ENCODE data around the gene ERICH6.

DNA sequence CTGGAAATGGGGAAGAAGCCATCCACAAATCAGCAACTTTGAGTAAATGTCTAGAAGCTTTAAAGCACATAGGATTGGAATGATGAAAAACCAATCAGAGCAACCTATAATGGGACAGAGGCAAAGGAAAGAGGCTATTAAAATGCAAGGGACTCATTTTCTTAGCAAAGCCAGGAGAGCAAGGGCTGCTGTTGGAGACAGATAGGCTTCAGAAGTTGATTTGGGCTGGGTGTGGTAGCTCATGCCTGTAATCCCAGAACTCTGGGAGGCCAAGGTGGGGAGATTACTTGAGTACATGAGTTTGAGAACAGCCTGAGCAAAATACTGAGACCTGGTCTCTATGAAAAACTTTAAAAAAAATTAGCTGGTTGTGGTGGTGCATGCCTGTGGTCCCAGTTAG, 16.1 kb downstream of the ERICH6 start:
- TF ChIP-seq MEF2B (IDR thresholded peaks at IDR 0.05; ENCODE audit: partially characterized antibody, poor library complexity, severe bottlenecking) (no peak), CBFB (IDR thresholded peaks at IDR 0.05; ENCODE audit: low read depth) (no peak), MYC (IDR thresholded peaks at IDR 0.05; ENCODE audit: insufficient read depth, insufficient read length, insufficient replicate concordance, low read length, severe bottlenecking) (no peak)
- TF ChIP-seq, protein P1, sequence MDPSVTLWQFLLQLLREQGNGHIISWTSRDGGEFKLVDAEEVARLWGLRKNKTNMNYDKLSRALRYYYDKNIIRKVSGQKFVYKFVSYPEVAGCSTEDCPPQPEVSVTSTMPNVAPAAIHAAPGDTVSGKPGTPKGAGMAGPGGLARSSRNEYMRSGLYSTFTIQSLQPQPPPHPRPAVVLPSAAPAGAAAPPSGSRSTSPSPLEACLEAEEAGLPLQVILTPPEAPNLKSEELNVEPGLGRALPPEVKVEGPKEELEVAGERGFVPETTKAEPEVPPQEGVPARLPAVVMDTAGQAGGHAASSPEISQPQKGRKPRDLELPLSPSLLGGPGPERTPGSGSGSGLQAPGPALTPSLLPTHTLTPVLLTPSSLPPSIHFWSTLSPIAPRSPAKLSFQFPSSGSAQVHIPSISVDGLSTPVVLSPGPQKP (IDR thresholded peaks at IDR 0.05; ENCODE audit: low read depth, low read length), result no peak
- TF ChIP-seq, protein P2, sequence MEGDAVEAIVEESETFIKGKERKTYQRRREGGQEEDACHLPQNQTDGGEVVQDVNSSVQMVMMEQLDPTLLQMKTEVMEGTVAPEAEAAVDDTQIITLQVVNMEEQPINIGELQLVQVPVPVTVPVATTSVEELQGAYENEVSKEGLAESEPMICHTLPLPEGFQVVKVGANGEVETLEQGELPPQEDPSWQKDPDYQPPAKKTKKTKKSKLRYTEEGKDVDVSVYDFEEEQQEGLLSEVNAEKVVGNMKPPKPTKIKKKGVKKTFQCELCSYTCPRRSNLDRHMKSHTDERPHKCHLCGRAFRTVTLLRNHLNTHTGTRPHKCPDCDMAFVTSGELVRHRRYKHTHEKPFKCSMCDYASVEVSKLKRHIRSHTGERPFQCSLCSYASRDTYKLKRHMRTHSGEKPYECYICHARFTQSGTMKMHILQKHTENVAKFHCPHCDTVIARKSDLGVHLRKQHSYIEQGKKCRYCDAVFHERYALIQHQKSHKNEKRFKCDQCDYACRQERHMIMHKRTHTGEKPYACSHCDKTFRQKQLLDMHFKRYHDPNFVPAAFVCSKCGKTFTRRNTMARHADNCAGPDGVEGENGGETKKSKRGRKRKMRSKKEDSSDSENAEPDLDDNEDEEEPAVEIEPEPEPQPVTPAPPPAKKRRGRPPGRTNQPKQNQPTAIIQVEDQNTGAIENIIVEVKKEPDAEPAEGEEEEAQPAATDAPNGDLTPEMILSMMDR (IDR thresholded peaks at IDR 0.05 in 2 of 3, conservative IDR thresholded peaks at IDR 0.05 in 1 of 3; ENCODE audit: control insufficient read depth in 2 of 3, extremely low read depth in 1 of 3, insufficient read depth in 1 of 3, low read depth in 3 of 3, low read length in 3 of 3), result no peak
